H1 (cell line): Measurements from ENCODE around the gene UBE3B. TPM values are rescaled to one million over a fixed set of nuclear protein-coding genes. Genes with fewer than 3 reads are reported as not detected.

Experiments
- CTCF ChIA-PET: fragments of 300-600 bp; sonication (Branson Sonifier 250); formaldehyde crosslinking; loops from one replicate; lab custom pipeline; 2021; ENCODE audit not compliant: partially characterized antibody; lab: Charles Lee
- POLR2A ChIA-PET: fragments of 300-600 bp; sonication (Branson Sonifier 250); formaldehyde crosslinking; loops from one replicate; lab custom pipeline; 2021; ENCODE audit warnings: inconsistent platforms; ENCODE audit not compliant: partially characterized antibody; lab: Charles Lee
- DNase-seq, 2 experiments: peaks; one replicate each; pipeline versions ENCODE4 v3.0.0 to v3.0.0-alpha.2; 2010 to 2022; ENCODE audit warnings: low spot score in 2 of 2, low read depth in 1 of 2, mixed read lengths in 1 of 2
- FAIRE-seq: peaks from 2 replicates; lab custom pipeline; 2011; peaks lifted over from hg19 to GRCh38; lab: Jason Lieb, UNC
- H2AFZ ChIP-seq: 2 replicates; pipeline ENCODE4 v1.8.1; 2012; ENCODE audit warnings: low read length, inconsistent platforms
- H2AK5ac ChIP-seq: 2 replicates; pipeline ENCODE4 v1.6.1; 2013; ENCODE audit warnings: low read depth, low read length
- H2BK120ac ChIP-seq: replicated peaks from 2 replicates; pipeline ENCODE3; 2013; ENCODE audit warnings: low read depth, low read length, inconsistent platforms
- H2BK12ac ChIP-seq: 2 replicates; pipeline ENCODE4 v1.6.1; 2013; ENCODE audit warnings: low read depth, low read length
- H2BK15ac ChIP-seq: 2 replicates; pipeline ENCODE4 v1.6.1; 2013; ENCODE audit warnings: low read length
- H2BK20ac ChIP-seq: 2 replicates; pipeline ENCODE4 v1.6.1; 2013; ENCODE audit warnings: low read length
- H2BK5ac ChIP-seq: 2 replicates; pipeline ENCODE4 v1.6.1; 2013; ENCODE audit warnings: low read depth, low read length
- H3K14ac ChIP-seq: 2 replicates; pipeline ENCODE4 v1.6.1; 2013; ENCODE audit warnings: inconsistent platforms; ENCODE audit not compliant: insufficient read length
- H3K18ac ChIP-seq: 2 replicates; pipeline ENCODE4 v1.6.1; 2013; ENCODE audit warnings: low read length; ENCODE audit errors: extremely low read depth
- H3K23ac ChIP-seq: 2 replicates; pipeline ENCODE4 v1.6.1; 2013; ENCODE audit warnings: inconsistent platforms; ENCODE audit not compliant: insufficient read length
- H3K23me2 ChIP-seq: 2 replicates; pipeline ENCODE4 v1.6.1; 2013; ENCODE audit warnings: low read depth, low read length
- H3K27ac ChIP-seq: 2 replicates; pipeline ENCODE4 v1.6.1; 2011; ENCODE audit warnings: low read depth, low read length, inconsistent platforms
- H3K27me3 ChIP-seq, 4 experiments: replicated peaks in 1 of 4; 1 replicate in 1 of 4; 2 replicates in 3 of 4; pipeline versions ENCODE4 v1.6.1 to v1.8.1; 2011 to 2013; ENCODE audit warnings: low read length in 3 of 4, mild to moderate bottlenecking in 3 of 4, inconsistent platforms in 2 of 4, mixed read lengths in 2 of 4, moderate library complexity in 1 of 4; ENCODE audit not compliant: control insufficient read depth in 3 of 4, insufficient read depth in 3 of 4; ENCODE audit errors: extremely low read depth in 1 of 4
- H3K36me3 ChIP-seq, 4 experiments: 2 replicates each; pipeline versions ENCODE4 v1.6.1 to v1.8.1; 2011 to 2013; ENCODE audit warnings: mild to moderate bottlenecking in 4 of 4, low read length in 3 of 4, moderate library complexity in 2 of 4, control low read depth in 1 of 4, inconsistent platforms in 1 of 4; ENCODE audit not compliant: insufficient read depth in 4 of 4, control insufficient read depth in 2 of 4
- H3K4ac ChIP-seq: replicated peaks from 2 replicates; pipeline ENCODE3; 2013; ENCODE audit warnings: low read length, low read depth, mixed read lengths, inconsistent platforms; ENCODE audit not compliant: insufficient read length
- H3K4me1 ChIP-seq, 4 experiments: replicated peaks in 1 of 4; 1 replicate in 1 of 4; 2 replicates in 3 of 4; pipeline versions ENCODE4 v1.6.1 to v1.8.1; 2011 to 2013; ENCODE audit warnings: low read length in 3 of 4, inconsistent platforms in 2 of 4, mixed read lengths in 1 of 4; ENCODE audit not compliant: insufficient read depth in 4 of 4, control insufficient read depth in 3 of 4
- H3K4me2 ChIP-seq, 2 experiments: 2 replicates each; pipeline versions ENCODE4 v1.6.1 to v1.8.1; 2011 to 2013; ENCODE audit warnings: low read depth in 2 of 2, low read length in 2 of 2, control low read depth in 1 of 2, inconsistent platforms in 1 of 2, mild to moderate bottlenecking in 1 of 2; ENCODE audit not compliant: insufficient read depth in 1 of 2
- H3K4me3 ChIP-seq, 4 experiments: fragments of 200-600, 300-600 bp in 1 of 4; sonication (generic), shearing (Covaris generic), sonication (Bioruptor Twin) in 1 of 4; 2 replicates each; pipeline versions ENCODE4 v1.5.1 to v1.8.1; 2011 to 2016; ENCODE audit warnings: low read length in 4 of 4, low read depth in 3 of 4, control low read depth in 2 of 4, inconsistent platforms in 2 of 4, mild to moderate bottlenecking in 2 of 4, mixed read lengths in 1 of 4, moderate library complexity in 1 of 4; ENCODE audit not compliant: insufficient read depth in 2 of 4; ENCODE audit errors: extremely low read depth in 1 of 4
- H3K56ac ChIP-seq: replicated peaks from 2 replicates; pipeline ENCODE3; 2013; ENCODE audit warnings: low read depth, mild to moderate bottlenecking, mixed read lengths, low read length, inconsistent platforms; ENCODE audit not compliant: insufficient read length
- H3K79me1 ChIP-seq: 2 replicates; pipeline ENCODE4 v1.6.1; 2013; ENCODE audit warnings: low read depth, low read length, control low read depth
- H3K79me2 ChIP-seq, 2 experiments: 2 replicates each; pipeline versions ENCODE4 v1.6.1 to v1.8.1; 2012 to 2013; ENCODE audit warnings: low read length in 2 of 2, mild to moderate bottlenecking in 2 of 2, inconsistent platforms in 1 of 2; ENCODE audit not compliant: insufficient read depth in 2 of 2, control insufficient read depth in 1 of 2
- H3K9ac ChIP-seq, 4 experiments: replicated peaks in 1 of 4; 1 replicate in 1 of 4; 2 replicates in 3 of 4; pipeline versions ENCODE4 v1.6.1 to v1.8.1; 2011 to 2013; ENCODE audit warnings: low read depth in 3 of 4, low read length in 3 of 4, control low read depth in 2 of 4, mild to moderate bottlenecking in 2 of 4, moderate library complexity in 2 of 4, inconsistent platforms in 1 of 4; ENCODE audit errors: extremely low read depth in 1 of 4
- H3K9me3 ChIP-seq, 2 experiments: 2 replicates each; pipeline versions ENCODE4 v1.6.1 to v1.8.1; 2012 to 2013; ENCODE audit warnings: mild to moderate bottlenecking in 2 of 2, moderate library complexity in 2 of 2, control low read depth in 1 of 2, inconsistent platforms in 1 of 2, low read depth in 1 of 2, low read length in 1 of 2, mixed read lengths in 1 of 2; ENCODE audit not compliant: insufficient read depth in 2 of 2
- H4K20me1 ChIP-seq, 2 experiments: replicated peaks in 1 of 2; 2 replicates each; pipeline versions ENCODE3 to v1.8.1; 2011 to 2013; ENCODE audit warnings: inconsistent platforms in 2 of 2, low read length in 2 of 2, mild to moderate bottlenecking in 1 of 2; ENCODE audit not compliant: insufficient read depth in 2 of 2, control insufficient read depth in 1 of 2
- H4K5ac ChIP-seq: 2 replicates; pipeline ENCODE4 v1.6.1; 2013; ENCODE audit warnings: low read length, low read depth, mixed read lengths, inconsistent platforms; ENCODE audit not compliant: insufficient read length
- H4K8ac ChIP-seq: 2 replicates; pipeline ENCODE4 v1.8.0; 2013; ENCODE audit warnings: mild to moderate bottlenecking, moderate library complexity, low read length, inconsistent platforms; ENCODE audit not compliant: insufficient read depth; ENCODE audit errors: extremely low read depth
- H4K91ac ChIP-seq: replicated peaks from 2 replicates; pipeline ENCODE3; 2013; ENCODE audit warnings: low read length, mixed read lengths, inconsistent platforms; ENCODE audit not compliant: insufficient read length
- CBX8 ChIP-seq: fragments of 300-800, 300-1000 bp; sonication (generic); IDR thresholded peaks from 2 replicates; pipeline ENCODE4 v1.7.1; 2016; ENCODE audit warnings: low read depth, low read length, borderline replicate concordance
- CEBPB ChIP-seq: IDR thresholded peaks from 2 replicates; pipeline ENCODE4 v1.6.1; 2012; ENCODE audit warnings: low read depth, low read length
- CREB1 ChIP-seq: IDR thresholded peaks from 2 replicates; pipeline ENCODE4 v1.6.1; 2012; ENCODE audit warnings: inconsistent platforms
- E2F6 ChIP-seq: IDR thresholded peaks from 2 replicates; pipeline ENCODE4 v1.6.1; 2012; ENCODE audit warnings: inconsistent platforms
- EP300 ChIP-seq, 2 experiments: IDR thresholded peaks; 1 replicate in 1 of 2; 2 replicates in 1 of 2; pipeline ENCODE4 v1.6.1; 2011 to 2012; ENCODE audit warnings: low read depth in 2 of 2, low read length in 2 of 2, mild to moderate bottlenecking in 2 of 2, borderline replicate concordance in 1 of 2, inconsistent platforms in 1 of 2, moderate library complexity in 1 of 2
- FOSL1 ChIP-seq: IDR thresholded peaks from 2 replicates; pipeline ENCODE4 v1.6.1; 2011; ENCODE audit warnings: mild to moderate bottlenecking, low read depth, low read length, moderate library complexity; ENCODE audit not compliant: insufficient read depth
- HDAC6 ChIP-seq: IDR thresholded peaks from one replicate; pipeline ENCODE4 v1.7.1; 2012; ENCODE audit warnings: low read depth, mild to moderate bottlenecking, inconsistent platforms, low read length, moderate library complexity
- KDM5A ChIP-seq: fragments of 200-600 bp; IDR thresholded peaks from 2 replicates; pipeline ENCODE4 v1.7.1; 2012; ENCODE audit warnings: mild to moderate bottlenecking, low read length, inconsistent platforms, mixed read lengths
- NANOG ChIP-seq: IDR thresholded peaks from 2 replicates; pipeline ENCODE4 v1.6.1; 2011; ENCODE audit warnings: low read length, low read depth, mild to moderate bottlenecking, inconsistent platforms; ENCODE audit not compliant: insufficient read depth, poor library complexity, severe bottlenecking
- NRF1 ChIP-seq: IDR thresholded peaks from 2 replicates; pipeline ENCODE4 v1.6.1; 2011; ENCODE audit warnings: mild to moderate bottlenecking, low read depth, low read length, improper control_type of control experiment
- RBBP5 ChIP-seq: IDR thresholded peaks from 2 replicates; pipeline ENCODE4 v1.7.1; 2012; ENCODE audit warnings: low read depth, mild to moderate bottlenecking, inconsistent platforms, low read length, moderate library complexity, borderline replicate concordance
- SIRT6 ChIP-seq: IDR thresholded peaks from one replicate; pipeline ENCODE4 v1.7.1; 2012; ENCODE audit warnings: low read length, inconsistent platforms
- SP1 ChIP-seq: IDR thresholded peaks from 2 replicates; pipeline ENCODE4 v1.6.1; 2011; ENCODE audit warnings: low read depth, low read length
- SP2 ChIP-seq: IDR thresholded peaks from 2 replicates; pipeline ENCODE4 v1.6.1; 2012; ENCODE audit warnings: mild to moderate bottlenecking, low read length, inconsistent platforms
- TAF1 ChIP-seq: IDR thresholded peaks from 2 replicates; pipeline ENCODE4 v1.6.1; 2011; ENCODE audit warnings: mild to moderate bottlenecking, low read depth, low read length
- WGBS, 2 experiments: shearing (Covaris generic) in 1 of 2; methylation state at CpG; one replicate each; pipeline versions ENCODE4 v1.1.6 to v1.1.7; 2013 to 2015; ENCODE audit warnings: low lambda C conversion rate in 2 of 2, mixed read lengths in 2 of 2, inconsistent platforms in 1 of 2, low coverage in 1 of 2, missing lambda C conversion rate in 1 of 2; ENCODE audit not compliant: insufficient replicate concordance in 2 of 2, insufficient coverage in 1 of 2, insufficient read length in 1 of 2; ENCODE audit errors: extremely low coverage in 1 of 2, missing lambda C conversion rate in 1 of 2; 5-methylcytosine and 5-hydroxymethylcytosine counted together
- polyA plus RNA-seq, 7 experiments: library from polyadenylated mRNA; depleted of rRNA in 3 of 7; stranded (reverse) in 5 of 7; unstranded in 2 of 7; fragments of >200 nt in 5 of 7; fragments of 200-250 nt in 2 of 7; gene quantifications; 1 replicate in 5 of 7; 2 replicates in 1 of 7; 4 replicates in 1 of 7; pipeline versions ENCODE4 v1.2.1 to v1.2.3, GENCODE V29; 2011 to 2013; ENCODE audit warnings: missing spikeins in 2 of 7, mixed read lengths in 2 of 7
- total RNA-seq: library from RNA; stranded (reverse); fragmentation: NEBNext Ultra II Directional; extraction: Animal tissue kit (Norgen Biotek cat#: 25700); gene quantifications from 2 replicates; pipeline ENCODE4 v1.2.1, GENCODE V29; 2021

Gene UBE3B
- total and polyA plus RNA-seq, 2 of the 8 experiments (the other 6 are each of a cell fraction or from before 2014, with no cell fraction given) = 14.0 to 21.1 TPM

- POLR2A ChIA-PET = no interaction called here
- TF ChIP-seq NRF1 (no peak), CEBPB (no peak), SP2 (no peak), RBBP5 (no peak), NANOG (no peak), KDM5A (no peak), SIRT6 (no peak), CBX8 (no peak), E2F6 (no peak), SP1 (no peak), CREB1 (no peak), EP300 (IDR thresholded peaks at IDR 0.05; ENCODE audit: borderline replicate concordance in 1 of 2, low read depth in 2 of 2, low read length in 2 of 2) (no peak), TAF1 (no peak), HDAC6 (no peak), FOSL1 (no peak)
Measured at GRCh38 chr12:109566424-109566823, 89.0 kb downstream of the UBE3B start.

More at GRCh38 chr12:109566424-109566823, 89.0 kb downstream of the UBE3B start:
- Histone ChIP-seq H2AK5ac (no peak overlapping the region), H3K14ac (no peak overlapping the region), H3K18ac (no peak overlapping the region), H3K27ac (no peak overlapping the region), H2BK12ac (no peak overlapping the region), H2BK5ac (no peak overlapping the region; the same call in 1 of the 2 replicates), H2AFZ (no peak overlapping the region), H4K91ac (no peak overlapping the region), H4K5ac (no peak overlapping the region), H2BK120ac (no peak overlapping the region), H4K20me1 (no peaks in the 10 kb centered on the region), H3K4me2 (no peak overlapping the region), H3K9me3 (no peaks in the 10 kb centered on the region), H3K4ac (no peak overlapping the region), H2BK20ac (no peak overlapping the region), H3K56ac (no peak overlapping the region), H3K23me2 (no peaks in the 10 kb centered on the region), H2BK15ac (no peak overlapping the region), H3K36me3 (peaks cover under 1 to 30% (median 8%) of the 10 kb centered on the region in 4 experiments; a peak in 5 of 8 replicates), H3K23ac (no peak overlapping the region), H3K79me1 (no peaks in the 10 kb centered on the region), H4K8ac (no peak overlapping the region), H3K27me3 (no peaks in the 10 kb centered on the region), H3K4me1 (no peaks in the 10 kb centered on the region), H3K79me2 (no peaks in the 10 kb centered on the region), H3K4me3 (no peak overlapping the region), H3K9ac (no peak overlapping the region)
- WGBS, 2 experiments = 91% methylated on average over 8 of the region's 8 CpGs; no CpG with 5 or more reads in 1 of the 2 experiments
- CTCF ChIA-PET = interaction anchor here (1.0 to 6.1 kb wide), 7 partner anchors 10 to 210 kb away, joined by 3 to 40 read pairs (median 3); no protein-coding TSS in a partner anchor
- DNase-seq (no peak), FAIRE-seq (no peak)
